Esophagus squamous epithelium (tissue), 5 donors: ENCODE data around the gene HOGA1. TPM values are rescaled to one million over a fixed set of nuclear protein-coding genes. Genes with fewer than 3 reads are reported as not detected.
"Not testable (repeated sequence)": the region's sequence is repeated elsewhere in the genome, so short reads cannot be mapped to it uniquely, and the experiment has no call there.

Experiments
- DNase-seq: peaks from one replicate; lab custom pipeline; 2025; lab: John Stamatoyannopoulos, UW
- H3K27ac ChIP-seq, 4 donors: fragments of 200-600 bp; sonication (generic); one replicate each; pipeline ENCODE4 v1.5.1; 2016 to 2019; ENCODE audit warnings: mild to moderate bottlenecking in 1 of 4
- H3K27me3 ChIP-seq, 4 donors: fragments of 200-600 bp; sonication (generic); 1 replicate in 3 of 4; 2 replicates in 1 of 4; pipeline versions ENCODE4 v1.5.1 to v1.6.0; 2017 to 2021; ENCODE audit warnings: antibody characterized with exemption in 1 of 4
- H3K36me3 ChIP-seq, 3 donors: fragments of 200-600 bp; sonication (generic); one replicate each; pipeline ENCODE4 v1.5.1; 2016 to 2019
- H3K4me1 ChIP-seq, 3 donors: fragments of 200-600 bp; sonication (generic); one replicate each; pipeline ENCODE4 v1.5.1; 2017 to 2019
- H3K4me3 ChIP-seq, 4 donors: fragments of 200-600 bp; sonication (generic); 1 replicate in 3 of 4; 2 replicates in 1 of 4; pipeline ENCODE4 v1.5.1; 2016 to 2019; ENCODE audit warnings: mild to moderate bottlenecking in 2 of 4, moderate library complexity in 1 of 4
- H3K9me3 ChIP-seq, 3 donors: fragments of 200-600 bp; sonication (generic); one replicate each; pipeline ENCODE4 v1.5.1; 2016 to 2019
- CTCF ChIP-seq, 6 experiments: fragments of 450-650 bp in 4 of 6; fragments of 200-600 bp in 2 of 6; sonication (generic) in 2 of 6; IDR thresholded peaks; one replicate each; pipeline ENCODE4 v1.5.1; 2016 to 2019; ENCODE audit warnings: antibody characterized with exemption in 6 of 6, mild to moderate bottlenecking in 4 of 6, moderate library complexity in 4 of 6
- POLR2A ChIP-seq, 4 donors: fragments of 450-650 bp; IDR thresholded peaks; one replicate each; pipeline ENCODE4 v1.6.1; 2017; ENCODE audit warnings: antibody characterized with exemption in 4 of 4, mild to moderate bottlenecking in 4 of 4, moderate library complexity in 3 of 4
- WGBS, 2 donors: methylation state at CpG; one replicate each; pipeline ENCODE4 v1.1.5; 2018; 5-methylcytosine and 5-hydroxymethylcytosine counted together
- intact Hi-C: fragments of 100-400 bp; cut with DNase I; formaldehyde crosslinking; loops from one replicate; pipeline ENCODE4 v1.15.0; 2022
- total RNA-seq, 4 donors: library from RNA; depleted of rRNA; stranded (reverse); fragments of >200 nt; gene quantifications; one replicate each; pipeline ENCODE4 v1.1.0, GENCODE V29; 2016
- donor health status: DM: yes; HTN: yes; CAD: no.

Gene HOGA1
- total RNA-seq, 4 donors from 2014 or later, result 0.62 to 1.1 (median 1.1) TPM

GRCh38 chr10:97629289-97629688 is 45.1 kb downstream of the HOGA1 start:
- TF ChIP-seq CTCF (IDR thresholded peaks at IDR 0.05), result no peak
- TF ChIP-seq POLR2A (IDR thresholded peaks at IDR 0.05), result no peak
- Histone ChIP-seq H3K9me3 (no peaks in the 10 kb centered on the region), H3K4me3 (no peak overlapping the region), H3K27ac (no peak overlapping the region), H3K4me1 (peaks cover 4 to 24% (median 5%) of the 10 kb centered on the region in 3 donors), H3K27me3 (no peaks in the 10 kb centered on the region), H3K36me3 (no peaks in the 10 kb centered on the region)
- intact Hi-C loops, result no loop called here
- no peak for DNase-seq
- 83 to 95% methylated on average over 5 of the region's 5 CpGs for WGBS, 2 donors

- intact Hi-C loops, result no loop called here
- TF ChIP-seq POLR2A (IDR thresholded peaks at IDR 0.05) (no peak), CTCF (IDR thresholded peaks at IDR 0.05) (no peak)
- Histone ChIP-seq H3K27me3 (no peaks in the 10 kb centered on the region), H3K9me3 (no peaks in the 10 kb centered on the region), H3K4me1 (peaks cover 4 to 19% (median 5%) of the 10 kb centered on the region in 3 donors), H3K36me3 (no peaks in the 10 kb centered on the region), H3K4me3 (no peak overlapping the region), H3K27ac (no peak overlapping the region)
- no peak for DNase-seq
Observed at GRCh38 chr10:97631098-97631497, 46.9 kb downstream of the HOGA1 start.

GRCh38 chr10:97632949-97633884 is 49.0 kb downstream of the HOGA1 start, which contains the start of gene MORN4:
Gene MORN4, minus strand, starts transcription at chr10:97633500. Its CDS starts 13,847 bp downstream, at chr10:97619653.
- peak; percentile 54 for DNase-seq

GRCh38 chr10:97633921-97634320 is 49.7 kb downstream of the HOGA1 start:
- peaks cover 4 to 19% (median 5%) of the 10 kb centered on the region in 3 donors for H3K4me1 ChIP-seq
- H3K27ac ChIP-seq, result peak overlapping the region in 3 of 4 donors; percentile 58 to 74 (median 71)
- H3K27me3 ChIP-seq, result no peaks in the 10 kb centered on the region
- TF ChIP-seq POLR2A (IDR thresholded peaks at IDR 0.05) (no peak), CTCF (IDR thresholded peaks at IDR 0.05) (peak in 4 of 6 experiments; percentile 15 to 40 (median 20))
- intact Hi-C loops, result no loop called here
- no peaks in the 10 kb centered on the region for H3K9me3 ChIP-seq
- H3K36me3 ChIP-seq, result no peaks in the 10 kb centered on the region
- peak overlapping the region; percentile 45 to 87 (median 78) for H3K4me3 ChIP-seq
- no peak for DNase-seq
- 84 to 86% methylated on average over 4 to 6 of the region's 8 CpGs for WGBS, 2 donors

More at GRCh38 chr10:97632949-97633884, 49.0 kb downstream of the HOGA1 start, which contains the start of gene MORN4:
- intact Hi-C loops, result no loop called here
- WGBS, 2 donors, result 1 to 8% methylated on average over 20 to 47 of the region's 62 CpGs
- TF ChIP-seq CTCF (IDR thresholded peaks at IDR 0.05) (no peak), POLR2A (IDR thresholded peaks at IDR 0.05) (no peak)
- H3K27me3 ChIP-seq, result no peaks in the 10 kb centered on the region
- no peaks in the 10 kb centered on the region for H3K36me3 ChIP-seq
- H3K4me1 ChIP-seq, result peaks cover 4 to 19% (median 5%) of the 10 kb centered on the region in 3 donors
- H3K9me3 ChIP-seq, result no peaks in the 10 kb centered on the region
- peak within 1 kb of the TSS; percentile 45 to 87 (median 78) for H3K4me3 ChIP-seq
- peak within 1 kb of the TSS; percentile 33 to 74 (median 64) for H3K27ac ChIP-seq

- Histone ChIP-seq H3K4me1 (peaks cover 4 to 24% (median 5%) of the 10 kb centered on the region in 3 donors), H3K9me3 (no peaks in the 10 kb centered on the region), H3K27me3 (no peaks in the 10 kb centered on the region), H3K27ac (no peak overlapping the region), H3K36me3 (no peaks in the 10 kb centered on the region), H3K4me3 (no peak overlapping the region)
- 50 to 100% methylated on average over 1 of the region's 1 CpG for WGBS, 2 donors
- intact Hi-C loops, result no loop called here
- DNase-seq, result no peak
- TF ChIP-seq POLR2A (IDR thresholded peaks at IDR 0.05) (no peak), CTCF (IDR thresholded peaks at IDR 0.05) (no peak)
Observed at GRCh38 chr10:97635577-97635976, 51.4 kb downstream of the HOGA1 start.

GRCh38 chr10:97639090-97639489 is 54.9 kb downstream of the HOGA1 start:
- H3K4me3 ChIP-seq, H3K9me3 ChIP-seq, H3K27me3 ChIP-seq, DNase-seq, H3K27ac ChIP-seq, intact Hi-C loops: not testable (repeated sequence)
- Histone ChIP-seq H3K4me1 (peaks cover 5 to 27% (median 18%) of the 10 kb centered on the region in 3 donors), H3K36me3 (peaks cover 0 to 12% (median 0%) of the 10 kb centered on the region in 3 donors)
- 75 to 87% methylated on average over 3 of the region's 3 CpGs for WGBS, 2 donors
